Measurements from ENCODE around the gene MPC2.
A peak's percentile ranks its signal among the peaks of the same experiment; 100 is the strongest.
"Not testable (repeated sequence)": the region's sequence is repeated elsewhere in the genome, so short reads cannot be mapped to it uniquely, and the experiment has no call there.

The MPC2 gene

GRCh38 chr1:167904652-167905130 is 32.2 kb downstream of the MPC2 start:
- DNase-seq, result peak in 1 of 2 experiments; percentile 37

DNA sequence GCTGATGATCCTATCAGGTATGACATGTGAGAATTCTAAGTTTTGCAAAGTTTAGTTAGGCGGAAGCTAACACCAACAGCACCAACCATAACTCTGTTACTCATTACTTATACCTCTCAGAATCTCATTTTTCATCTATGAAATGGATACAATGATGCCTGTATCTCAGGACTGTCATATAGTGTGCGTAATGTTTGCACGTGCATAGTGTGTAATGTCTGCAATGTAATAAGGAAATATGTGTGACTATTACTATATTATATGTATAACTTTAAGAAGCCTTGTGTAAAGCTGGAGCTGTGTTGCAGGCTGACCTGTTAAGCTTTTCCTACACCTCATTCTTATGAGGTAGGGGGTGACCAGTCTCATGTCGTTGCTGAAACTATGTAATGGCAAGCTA is 36.0 kb downstream of the MPC2 start:
- no peak for DNase-seq

DNA sequence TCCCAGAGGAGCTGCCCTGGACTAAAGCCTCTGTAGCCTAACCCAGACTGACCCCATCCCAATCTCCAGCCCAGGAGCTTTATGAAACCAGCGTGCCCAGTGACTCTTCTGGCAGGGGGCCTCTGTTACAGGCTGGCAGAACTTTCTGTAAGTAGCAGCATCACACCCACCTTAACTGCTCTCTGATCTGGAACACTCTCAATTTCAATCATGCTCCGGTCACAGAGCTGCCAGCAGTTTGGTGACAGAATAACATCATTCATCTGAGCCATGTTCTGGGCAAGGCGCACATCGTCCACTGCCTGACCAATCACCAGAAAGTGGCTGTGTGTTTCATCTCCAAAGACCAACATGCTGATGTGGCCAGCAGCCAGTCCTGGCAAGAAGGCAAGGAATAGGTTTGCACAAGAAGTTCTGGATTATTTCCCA is 37.6 kb downstream of the MPC2 start:
- no peak for DNase-seq

DNA sequence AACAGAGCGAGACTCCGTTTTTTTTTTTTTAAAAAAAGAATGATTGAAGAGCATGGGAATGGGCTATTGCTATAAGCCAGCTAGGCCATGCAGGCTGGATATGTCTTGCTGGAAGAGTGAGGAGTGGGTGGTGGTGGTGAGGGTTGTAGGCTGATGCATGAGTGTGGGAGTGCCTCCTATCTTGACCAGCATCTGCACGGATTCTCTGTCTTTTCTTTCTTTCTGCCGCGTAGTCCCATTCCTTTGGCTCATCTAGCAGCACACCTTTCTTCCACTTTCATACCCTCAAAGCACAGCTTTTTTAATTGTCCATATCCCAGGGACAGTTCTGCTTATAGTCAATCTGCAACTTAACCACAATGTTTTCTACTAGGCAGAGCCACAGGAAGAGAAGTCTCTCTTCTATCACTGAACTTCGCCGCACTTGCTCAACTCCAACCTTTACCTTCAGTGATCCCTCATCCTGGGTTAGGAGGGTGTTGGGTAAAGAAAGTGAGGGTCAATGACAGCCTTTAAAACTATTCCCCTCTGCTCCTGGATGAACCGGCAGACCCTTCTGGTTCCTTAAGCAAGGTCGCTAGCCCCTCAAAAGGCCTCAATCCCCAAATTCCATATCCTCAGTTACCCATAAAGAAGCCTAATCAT is 38.2 kb downstream of the MPC2 start:
- DNase-seq, result no peak

DNA sequence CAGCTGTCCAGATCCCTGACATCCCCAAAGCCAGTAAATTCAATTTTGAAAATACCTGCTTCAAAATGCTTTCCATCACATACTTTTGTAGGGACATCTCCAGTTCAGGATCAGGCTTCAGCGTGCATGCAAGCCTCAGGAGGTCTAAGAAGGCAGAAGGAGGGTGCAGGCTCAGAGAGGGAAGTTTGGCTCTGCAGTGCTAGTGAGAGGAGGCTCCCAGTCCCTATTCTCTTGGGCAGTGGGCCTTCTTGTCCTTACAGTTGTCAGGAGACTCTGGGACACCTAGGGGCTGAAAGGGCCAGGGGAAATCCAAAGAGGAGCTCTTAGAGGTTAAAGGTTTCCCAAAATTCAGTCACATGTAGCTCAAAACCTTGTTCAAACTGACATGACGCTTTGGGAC is 43.1 kb downstream of the MPC2 start:
- no peak for DNase-seq

DNA sequence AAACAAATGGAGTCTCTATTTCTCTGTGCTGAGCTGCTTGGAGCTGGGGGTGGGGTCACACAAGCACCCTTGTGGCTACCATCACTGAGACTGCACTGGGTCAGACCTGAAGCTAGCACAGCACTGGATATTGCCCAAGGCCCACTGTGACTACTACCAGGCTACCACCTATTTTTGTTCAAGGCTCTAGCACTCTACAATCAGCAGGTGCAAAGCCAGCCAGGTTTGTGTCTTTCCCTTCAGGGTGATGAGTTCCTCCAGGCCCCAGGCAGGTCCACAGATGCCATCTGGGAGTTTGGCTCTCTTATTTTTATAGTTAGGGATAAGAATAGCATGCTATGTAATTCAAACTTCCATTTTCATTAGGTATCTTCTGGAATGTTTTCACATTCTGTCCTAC is 46.5 kb downstream of the MPC2 start:
- no peak for DNase-seq

DNA sequence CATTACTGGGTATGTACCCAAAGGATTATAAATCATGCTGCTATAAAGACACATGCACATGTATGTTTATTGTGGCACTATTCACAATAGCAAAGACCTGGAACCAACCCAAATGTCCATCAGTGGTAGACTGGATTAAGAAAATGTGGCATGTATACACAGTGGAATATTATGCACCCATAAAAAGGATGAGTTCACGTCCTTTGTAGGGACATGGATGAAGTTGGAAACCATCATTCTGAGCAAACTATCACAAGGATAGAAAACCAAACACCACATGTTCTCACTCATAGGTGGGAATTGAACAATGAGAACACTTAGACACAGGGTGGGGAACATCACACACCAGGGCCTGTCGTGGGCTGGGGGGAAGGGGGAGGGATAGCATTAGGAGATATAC is 49.7 kb downstream of the MPC2 start:
- DNase-seq, result not testable (repeated sequence)

DNA sequence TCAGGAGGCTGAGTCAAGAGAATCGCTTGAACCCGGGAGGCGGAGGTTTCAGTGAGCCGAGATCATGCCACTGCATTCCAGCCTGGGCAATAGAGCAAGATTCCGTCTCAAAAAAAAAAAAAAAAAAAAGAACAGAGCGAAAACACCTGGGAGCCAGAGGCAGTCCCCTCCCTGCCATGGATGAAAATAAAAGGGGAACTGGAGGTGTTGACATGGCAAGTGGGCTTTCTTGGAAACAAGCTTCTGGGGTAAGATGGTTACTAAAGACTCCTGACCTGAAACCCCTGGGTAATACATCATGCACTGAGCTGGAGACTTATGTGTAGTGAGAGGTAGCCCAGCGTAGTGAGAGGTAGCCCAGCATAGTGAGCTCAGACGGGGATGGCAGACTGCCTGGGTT is 54.5 kb downstream of the MPC2 start:
- no peak for DNase-seq

GRCh38 chr1:167881786-167882185 is 55.1 kb downstream of the MPC2 start:
- DNase-seq, result no peak

DNA sequence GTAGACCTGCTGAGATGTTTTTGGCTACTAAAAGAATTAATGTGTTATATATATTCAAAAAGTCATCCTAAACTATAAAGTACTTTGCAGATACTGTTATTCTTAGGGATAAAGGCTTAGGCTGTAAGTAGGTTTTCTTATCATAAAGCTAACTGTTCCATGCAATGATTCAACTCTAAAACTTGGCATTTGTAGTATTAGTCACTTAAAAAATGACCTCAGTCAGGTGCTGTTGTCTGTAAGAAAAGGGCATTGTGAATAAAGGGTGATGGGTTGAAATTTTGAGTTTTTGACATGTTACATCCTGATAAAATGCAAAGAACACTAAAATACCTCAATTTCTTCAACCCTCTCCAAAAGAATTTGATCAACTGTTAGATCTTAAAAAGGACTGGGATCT is 55.8 kb downstream of the MPC2 start:
- no peak for DNase-seq

DNA sequence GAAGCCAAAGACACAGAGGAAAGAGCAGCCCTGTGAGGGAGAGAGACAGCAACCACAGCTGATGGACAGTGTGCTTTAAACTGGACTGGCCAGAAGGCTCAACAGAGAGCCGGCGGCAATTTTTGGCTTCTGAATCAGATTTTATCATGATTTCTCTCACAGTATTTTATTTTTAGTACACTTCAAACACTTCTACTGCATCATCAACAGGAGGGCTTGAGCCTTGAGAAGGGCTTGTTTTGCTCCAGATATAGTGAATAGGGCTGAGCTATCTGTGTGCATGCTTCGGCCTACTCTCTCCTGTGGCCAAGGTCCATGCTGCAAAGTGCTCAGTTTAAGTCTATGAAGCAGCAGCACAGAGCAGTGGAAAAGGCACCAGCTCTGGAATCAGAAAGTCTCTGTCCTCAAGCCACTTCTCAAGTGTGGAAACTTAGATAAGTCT is 56.3 kb downstream of the MPC2 start:
- no peak for DNase-seq

- DNase-seq, result no peak
Observed at GRCh38 chr1:167879508-167879907, 57.4 kb downstream of the MPC2 start.

- DNase-seq, result no peak
Observed at GRCh38 chr1:167878372-167879160, 58.3 kb downstream of the MPC2 start.

DNA sequence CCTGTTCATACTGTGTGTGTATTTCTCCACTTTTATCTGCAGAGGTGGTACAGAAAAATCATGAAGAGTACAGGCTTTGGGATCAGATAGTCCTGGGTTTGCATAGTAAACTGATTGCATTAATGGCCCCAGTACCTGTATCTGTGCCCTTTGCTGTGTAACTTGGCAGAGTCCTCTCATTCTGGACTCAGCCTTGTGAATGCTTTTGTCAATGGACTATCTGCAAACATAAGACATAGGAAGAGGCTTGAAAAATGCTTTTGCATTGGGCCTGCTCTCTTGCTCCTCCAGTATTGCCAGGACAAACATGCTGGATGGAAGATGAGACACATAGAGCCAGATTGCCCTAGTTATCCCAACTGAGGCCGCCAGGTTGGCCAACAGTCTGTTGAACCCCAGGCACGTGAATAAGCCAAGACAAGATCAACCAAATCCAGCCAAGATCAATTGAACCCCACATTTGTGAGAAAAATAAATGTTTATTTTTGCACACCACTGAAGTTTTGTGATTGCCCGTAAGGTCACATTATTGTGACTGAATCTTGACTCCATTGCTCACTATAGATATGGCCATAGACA is 60.2 kb downstream of the MPC2 start:
- DNase-seq, result no peak

- no peak for DNase-seq
Observed at GRCh38 chr1:167871331-167871730, 65.5 kb downstream of the MPC2 start.

DNA sequence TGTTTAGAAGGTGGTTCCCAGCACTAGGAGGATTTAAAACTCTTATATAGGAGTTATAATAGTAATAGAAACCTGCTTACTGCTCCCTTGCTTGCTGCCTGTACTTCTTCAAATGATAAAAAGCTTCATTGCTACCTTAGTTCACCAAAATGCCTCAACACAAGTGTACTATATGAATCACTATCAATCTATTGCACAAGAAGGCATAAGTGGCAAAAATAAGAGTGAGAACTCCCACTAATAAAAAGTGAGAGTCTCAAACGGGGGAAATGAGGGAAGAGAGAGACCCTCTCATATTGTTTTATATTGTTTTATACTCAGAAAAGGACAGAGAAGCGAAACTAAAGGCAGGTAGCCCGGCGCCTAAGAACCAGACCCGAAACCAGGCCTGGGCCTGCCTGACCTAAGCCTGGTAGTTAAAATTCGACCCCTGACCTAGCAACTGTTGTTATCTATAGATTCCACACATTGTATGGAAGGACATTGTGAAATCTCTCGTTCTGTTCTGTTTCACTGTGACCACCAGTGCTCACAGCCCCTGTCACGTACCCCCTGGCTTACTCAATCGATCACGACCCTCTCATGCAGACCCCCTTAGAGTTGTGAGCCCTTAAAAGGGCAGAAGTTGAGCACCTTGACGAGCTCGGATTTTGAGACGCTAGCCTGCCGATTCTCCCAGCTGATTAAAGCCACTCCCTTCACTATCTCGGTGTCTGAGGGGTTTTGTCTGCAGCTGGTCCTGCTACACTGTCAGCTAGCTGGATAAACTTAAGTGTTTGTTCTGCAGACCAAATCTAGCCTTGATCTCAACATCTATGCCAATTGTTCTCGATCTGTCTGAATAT is 67.5 kb downstream of the MPC2 start:
- not testable (repeated sequence) for DNase-seq

DNA sequence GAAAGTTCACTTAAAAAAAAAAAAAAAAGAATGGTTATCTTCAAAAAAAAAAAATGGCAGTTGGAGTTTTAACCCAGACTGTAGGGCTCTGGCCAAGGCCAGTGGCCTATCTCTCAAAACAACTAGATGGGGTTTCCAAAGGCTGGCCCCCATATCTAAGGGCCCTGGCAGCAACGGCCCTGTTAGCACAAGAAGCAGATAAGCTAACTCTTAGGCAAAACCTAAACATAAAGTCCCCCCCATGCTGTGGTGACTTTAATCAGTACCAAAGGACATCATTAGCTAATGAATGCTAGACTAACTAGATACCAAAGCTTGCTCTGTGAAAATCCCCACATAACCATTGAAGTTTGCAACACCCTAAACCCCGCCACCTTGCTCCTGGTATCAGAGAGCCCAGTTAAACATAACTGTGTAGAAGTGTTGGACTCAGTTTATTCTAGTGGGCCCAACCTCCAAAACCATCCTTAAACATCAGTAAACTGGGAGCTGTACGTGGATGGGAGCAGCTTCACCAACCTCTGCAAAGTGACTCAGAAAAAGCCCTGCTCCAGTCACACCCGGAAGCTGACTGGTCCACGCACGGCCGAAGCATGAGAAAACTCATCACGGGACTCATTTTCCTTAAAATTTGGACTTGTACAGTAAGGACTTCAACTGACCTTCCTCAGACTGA is 70.0 kb downstream of the MPC2 start:
- not testable (repeated sequence) for DNase-seq

All from NCI-H2081 (cell line).